Mammary epithelial cell (primary cell): ENCODE measurements around the gene ATP11A.

Experiments used
- CTCF ChIP-seq, 2 donors: IDR thresholded peaks in 1 of 2; conservative IDR thresholded peaks in 1 of 2; 2 replicates each; pipeline ENCODE4 v1.5.1; 2011 to 2012; ENCODE audit warnings: inconsistent platforms in 2 of 2, low read length in 2 of 2, mild to moderate bottlenecking in 2 of 2, control low read depth in 1 of 2, low read depth in 1 of 2; ENCODE audit not compliant: insufficient read depth in 1 of 2; ENCODE audit errors: extremely low read depth in 1 of 2
- EZH2 ChIP-seq: IDR thresholded peaks from 2 replicates; pipeline ENCODE4 v1.6.1; 2012; ENCODE audit warnings: low read length, inconsistent platforms, borderline replicate concordance

GRCh38 chr13:112812306-112813055, 122.6 kb downstream of the ATP11A start:
- TF ChIP-seq CTCF (conservative IDR thresholded peaks at IDR 0.05 in 1 of 2, IDR thresholded peaks at IDR 0.05 in 1 of 2; ENCODE audit: extremely low read depth in 1 of 2, insufficient read depth in 1 of 2, low read depth in 1 of 2, low read length in 2 of 2), result no peak
- TF ChIP-seq EZH2, result no peak
